Coronary artery (tissue), 2 donors: ENCODE data around the gene UBXN10.
"Not testable (repeated sequence)": the region's sequence is repeated elsewhere in the genome, so short reads cannot be mapped to it uniquely, and the experiment has no call there.

Experiments
- DNase-seq: peaks from one replicate; pipeline ENCODE4 v3.0.0-alpha.2; 2017; ENCODE audit warnings: low spot score
- H3K27ac ChIP-seq, 2 donors: fragments of 200-600 bp; sonication (generic); one replicate each; pipeline ENCODE4 v1.5.1; 2016 to 2019
- H3K4me3 ChIP-seq: fragments of 200-600 bp; sonication (generic); 2 replicates; pipeline ENCODE4 v1.5.1; 2016; ENCODE audit warnings: mild to moderate bottlenecking, moderate library complexity
- CTCF ChIP-seq: fragments of 200-600 bp; sonication (generic); IDR thresholded peaks from one replicate; pipeline ENCODE4 v1.5.1; 2019; ENCODE audit warnings: antibody characterized with exemption

Gene UBXN10

GRCh38 chr1:20212685-20213331 is 26.9 kb downstream of the UBXN10 start:
- peak overlapping the region; percentile 17 for H3K4me3 ChIP-seq
- H3K27ac ChIP-seq = no peak overlapping the region
- DNase-seq = no peak
- TF ChIP-seq CTCF = peak; percentile 65

- Histone ChIP-seq H3K27ac (no peak overlapping the region), H3K4me3 (no peak overlapping the region)
- no peak for DNase-seq
- TF ChIP-seq CTCF = no peak
Observed at GRCh38 chr1:20215716-20216115, 29.8 kb downstream of the UBXN10 start.

GRCh38 chr1:20216574-20216973 is 30.7 kb downstream of the UBXN10 start:
- DNase-seq = no peak
- no peak for TF ChIP-seq CTCF
- no peak overlapping the region for H3K4me3 ChIP-seq
- no peak overlapping the region for H3K27ac ChIP-seq

GRCh38 chr1:20219053-20219452 is 33.2 kb downstream of the UBXN10 start:
- H3K4me3 ChIP-seq, DNase-seq, H3K27ac ChIP-seq: not testable (repeated sequence)

GRCh38 chr1:20220036-20220435 is 34.1 kb downstream of the UBXN10 start:
- Histone ChIP-seq H3K4me3 (no peak overlapping the region), H3K27ac (no peak overlapping the region)
- no peak for TF ChIP-seq CTCF
- DNase-seq = no peak

- no peak for DNase-seq
- TF ChIP-seq CTCF = no peak
- Histone ChIP-seq H3K4me3 (no peak overlapping the region), H3K27ac (no peak overlapping the region)
Observed at GRCh38 chr1:20223106-20223505, 37.2 kb downstream of the UBXN10 start.

- no peak for TF ChIP-seq CTCF
- Histone ChIP-seq H3K4me3 (no peak overlapping the region), H3K27ac (no peak overlapping the region)
- DNase-seq = no peak
Observed at GRCh38 chr1:20223551-20224419, 37.9 kb downstream of the UBXN10 start.
